ENCODE data around the gene SLC6A20.

The SLC6A20 gene

GRCh38 chr3:45792036-45792435, 4.3 kb downstream of the SLC6A20 start:
- H3K4me1 ChIP-seq (ENCODE audit: control insufficient read depth in 1 of 2, insufficient read depth in 2 of 2, low read length in 2 of 2), result peaks cover 19% of the 10 kb centered on the region in 2 donors
- H3K27me3 ChIP-seq (ENCODE audit: control insufficient read depth in 1 of 2, insufficient read depth in 2 of 2, low read length in 2 of 2), result peaks cover 8 to 24% of the 10 kb centered on the region in 2 donors
- no peak overlapping the region for H3K9ac ChIP-seq (ENCODE audit: low read depth in 1 of 2, low read length in 2 of 2)
- H3K36me3 ChIP-seq (ENCODE audit: control insufficient read depth in 1 of 2, insufficient read depth in 2 of 2, low read length in 2 of 2), result no peaks in the 10 kb centered on the region
- no peak overlapping the region for H3K27ac ChIP-seq (ENCODE audit: low read depth, low read length)
- H3K9me3 ChIP-seq (ENCODE audit: control insufficient read depth in 1 of 2, low read length in 2 of 2), result peaks cover 0 to 4% of the 10 kb centered on the region in 2 donors
- H3K4me3 ChIP-seq (ENCODE audit: low read depth in 1 of 2, low read length in 2 of 2), result no peak overlapping the region

DNA sequence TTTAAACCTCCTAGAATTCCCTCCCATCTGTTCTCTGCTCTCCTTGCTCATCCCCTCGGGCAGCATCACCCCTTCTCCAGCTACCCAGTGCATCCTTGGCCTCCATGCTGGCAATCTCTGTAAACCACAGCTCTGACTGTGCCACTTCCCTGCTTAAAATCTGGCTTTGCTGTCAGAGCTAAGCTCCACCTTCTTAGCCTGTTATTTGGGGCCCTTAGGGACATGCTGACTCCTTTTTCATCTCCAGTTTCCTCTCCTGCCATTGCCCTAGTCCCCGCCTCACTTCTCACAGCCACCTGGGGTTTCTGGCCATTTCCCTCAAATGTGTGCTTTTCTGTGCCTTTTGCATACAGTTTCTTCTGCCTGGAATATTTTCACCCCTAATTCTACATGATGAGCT, 5.7 kb downstream of the SLC6A20 start:
- Histone ChIP-seq H3K9ac (ENCODE audit: low read depth in 1 of 2, low read length in 2 of 2) (no peak overlapping the region), H3K9me3 (ENCODE audit: control insufficient read depth in 1 of 2, low read length in 2 of 2) (peaks cover 0 to 4% of the 10 kb centered on the region in 2 donors), H3K36me3 (ENCODE audit: control insufficient read depth in 1 of 2, insufficient read depth in 2 of 2, low read length in 2 of 2) (no peaks in the 10 kb centered on the region), H3K27ac (ENCODE audit: low read depth, low read length) (no peak overlapping the region), H3K4me1 (ENCODE audit: control insufficient read depth in 1 of 2, insufficient read depth in 2 of 2, low read length in 2 of 2) (peaks cover 9 to 11% of the 10 kb centered on the region in 2 donors), H3K27me3 (ENCODE audit: control insufficient read depth in 1 of 2, insufficient read depth in 2 of 2, low read length in 2 of 2) (peaks cover 3 to 12% of the 10 kb centered on the region in 2 donors), H3K4me3 (ENCODE audit: low read depth in 1 of 2, low read length in 2 of 2) (no peak overlapping the region)

DNA sequence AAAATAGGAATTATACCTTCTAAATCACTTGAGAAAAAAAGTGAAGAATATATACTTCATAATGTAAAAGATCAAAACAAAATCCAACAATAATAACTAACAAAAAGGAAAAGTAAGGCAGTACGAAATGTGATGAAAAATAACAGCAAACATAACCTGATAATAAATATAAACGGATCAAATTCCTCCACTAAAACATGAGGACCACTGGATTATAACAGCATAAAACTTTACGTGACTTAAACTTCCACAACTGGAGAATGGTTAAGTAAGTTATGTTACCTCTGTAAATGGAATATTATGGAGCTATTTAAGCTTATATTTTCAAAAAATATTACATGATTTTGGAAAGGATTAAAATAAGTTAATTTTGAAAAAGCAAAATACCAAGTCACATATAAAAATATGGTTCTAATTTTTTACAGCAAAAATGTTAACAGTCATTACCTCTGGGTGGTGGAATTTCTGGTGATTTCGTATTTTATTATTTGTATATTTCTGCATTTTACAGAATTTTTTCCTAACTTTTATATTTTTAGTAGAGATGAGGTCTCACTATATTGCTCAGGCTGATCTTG, 7.0 kb downstream of the SLC6A20 start:
- Histone ChIP-seq H3K4me1 (ENCODE audit: control insufficient read depth in 1 of 2, insufficient read depth in 2 of 2, low read length in 2 of 2) (peaks cover 8 to 10% of the 10 kb centered on the region in 2 donors), H3K9me3 (ENCODE audit: control insufficient read depth in 1 of 2, low read length in 2 of 2) (peaks cover 4 to 5% of the 10 kb centered on the region in 2 donors), H3K4me3 (ENCODE audit: low read depth in 1 of 2, low read length in 2 of 2) (no peak overlapping the region), H3K9ac (ENCODE audit: low read depth in 1 of 2, low read length in 2 of 2) (no peak overlapping the region), H3K27ac (ENCODE audit: low read depth, low read length) (no peak overlapping the region), H3K36me3 (ENCODE audit: control insufficient read depth in 1 of 2, insufficient read depth in 2 of 2, low read length in 2 of 2) (no peaks in the 10 kb centered on the region), H3K27me3 (ENCODE audit: control insufficient read depth in 1 of 2, insufficient read depth in 2 of 2, low read length in 2 of 2) (peaks cover under 1 to 3% of the 10 kb centered on the region in 2 donors)

DNA sequence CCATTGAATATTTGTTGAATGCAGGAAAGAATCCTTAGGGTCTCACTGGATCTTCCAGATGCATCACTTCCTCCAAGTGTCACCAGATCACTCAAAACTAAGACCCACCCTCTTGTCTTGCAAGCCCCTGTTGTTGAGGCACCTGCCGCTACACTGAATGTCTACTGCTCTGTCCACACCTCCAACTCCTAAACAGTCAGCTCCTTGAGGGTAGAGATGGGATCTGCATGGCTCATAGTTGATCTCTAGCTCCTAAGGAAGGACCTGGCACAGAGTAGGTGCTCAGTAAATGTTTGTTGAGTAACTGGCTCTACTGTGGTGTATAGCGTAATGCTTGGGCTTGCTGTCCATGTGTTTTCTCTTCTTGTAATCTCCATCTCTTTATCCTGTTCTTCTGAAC, 8.8 kb downstream of the SLC6A20 start:
- no peaks in the 10 kb centered on the region for H3K36me3 ChIP-seq (ENCODE audit: control insufficient read depth in 1 of 2, insufficient read depth in 2 of 2, low read length in 2 of 2)
- peaks cover 12 to 15% of the 10 kb centered on the region in 2 donors for H3K4me1 ChIP-seq (ENCODE audit: control insufficient read depth in 1 of 2, insufficient read depth in 2 of 2, low read length in 2 of 2)
- H3K9me3 ChIP-seq (ENCODE audit: control insufficient read depth in 1 of 2, low read length in 2 of 2), result peaks cover 4 to 5% of the 10 kb centered on the region in 2 donors
- H3K4me3 ChIP-seq (ENCODE audit: low read depth in 1 of 2, low read length in 2 of 2), result no peak overlapping the region
- no peak overlapping the region for H3K9ac ChIP-seq (ENCODE audit: low read depth in 1 of 2, low read length in 2 of 2)
- no peaks in the 10 kb centered on the region for H3K27me3 ChIP-seq (ENCODE audit: control insufficient read depth in 1 of 2, insufficient read depth in 2 of 2, low read length in 2 of 2)
- no peak overlapping the region for H3K27ac ChIP-seq (ENCODE audit: low read depth, low read length)

DNA sequence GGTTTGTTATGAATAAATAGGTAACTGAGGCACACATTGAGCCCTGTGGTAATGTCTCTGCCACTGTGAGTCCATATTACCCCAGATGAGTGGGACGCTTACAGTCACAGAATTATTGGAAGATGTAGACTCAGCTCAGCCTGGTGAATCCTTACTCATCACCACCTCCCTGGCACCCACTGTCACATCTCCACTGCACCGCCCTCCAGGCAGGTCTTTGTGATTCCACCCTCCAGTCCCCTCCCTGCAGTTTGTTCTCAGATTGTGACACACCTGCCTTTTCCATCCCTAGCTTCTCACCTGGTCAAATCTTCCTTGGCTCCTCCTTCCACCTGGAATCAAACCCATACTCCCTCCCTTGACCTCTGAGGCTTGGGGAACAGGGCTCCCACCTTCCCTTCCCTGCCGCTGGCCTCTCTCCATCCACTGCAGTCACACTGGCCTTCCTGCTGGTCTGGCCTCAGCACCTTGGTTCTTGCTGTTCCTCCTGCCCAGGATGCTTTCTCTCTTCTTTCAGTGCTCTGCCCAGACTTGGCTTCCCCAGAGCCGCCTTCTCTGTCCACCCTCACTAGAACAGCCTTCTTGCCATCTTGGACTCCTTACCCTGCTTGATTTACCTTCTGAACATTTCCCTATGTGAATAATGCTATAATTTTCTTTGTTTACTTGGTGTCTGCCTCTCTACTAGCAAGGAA, 9.4 kb downstream of the SLC6A20 start:
- Histone ChIP-seq H3K36me3 (ENCODE audit: control insufficient read depth in 1 of 2, insufficient read depth in 2 of 2, low read length in 2 of 2) (no peaks in the 10 kb centered on the region), H3K9me3 (ENCODE audit: control insufficient read depth in 1 of 2, low read length in 2 of 2) (peaks cover 4 to 5% of the 10 kb centered on the region in 2 donors), H3K27ac (ENCODE audit: low read depth, low read length) (no peak overlapping the region), H3K4me3 (ENCODE audit: low read depth in 1 of 2, low read length in 2 of 2) (no peak overlapping the region), H3K9ac (ENCODE audit: low read depth in 1 of 2, low read length in 2 of 2) (no peak overlapping the region), H3K27me3 (ENCODE audit: control insufficient read depth in 1 of 2, insufficient read depth in 2 of 2, low read length in 2 of 2) (no peaks in the 10 kb centered on the region), H3K4me1 (ENCODE audit: control insufficient read depth in 1 of 2, insufficient read depth in 2 of 2, low read length in 2 of 2) (peaks cover 13 to 15% of the 10 kb centered on the region in 2 donors)

DNA sequence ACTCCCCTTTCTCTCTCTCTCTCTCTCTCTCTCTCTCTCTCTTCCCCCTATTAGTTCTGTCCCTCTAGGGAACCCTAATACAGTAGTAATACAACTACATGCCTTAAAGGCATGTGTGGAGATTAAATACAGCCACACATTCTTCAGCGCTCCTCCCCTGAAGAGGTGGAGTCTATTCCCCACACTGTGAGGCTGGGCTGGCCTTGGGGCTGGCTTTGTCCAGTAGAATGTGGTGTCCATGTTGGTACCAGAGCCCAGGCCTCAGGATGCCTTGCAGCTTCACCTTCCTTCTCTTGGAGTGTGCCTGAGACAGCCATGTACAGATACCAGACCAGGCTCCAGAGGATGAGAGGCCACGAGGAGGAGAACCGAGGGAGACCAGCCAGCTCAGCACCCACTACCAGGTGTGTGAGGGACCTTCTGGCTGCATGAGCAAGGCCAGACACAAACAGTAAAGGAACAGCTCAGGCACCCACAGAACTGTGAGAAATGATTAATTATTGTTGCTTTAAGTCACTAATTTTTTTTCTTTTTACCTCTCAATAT, 10.7 kb downstream of the SLC6A20 start:
- Histone ChIP-seq H3K4me3 (ENCODE audit: low read depth in 1 of 2, low read length in 2 of 2) (no peak overlapping the region), H3K27ac (ENCODE audit: low read depth, low read length) (no peak overlapping the region), H3K9me3 (ENCODE audit: control insufficient read depth in 1 of 2, low read length in 2 of 2) (peaks cover 4 to 5% of the 10 kb centered on the region in 2 donors), H3K9ac (ENCODE audit: low read depth in 1 of 2, low read length in 2 of 2) (no peak overlapping the region), H3K4me1 (ENCODE audit: control insufficient read depth in 1 of 2, insufficient read depth in 2 of 2, low read length in 2 of 2) (peaks cover 14 to 17% of the 10 kb centered on the region in 2 donors), H3K36me3 (ENCODE audit: control insufficient read depth in 1 of 2, insufficient read depth in 2 of 2, low read length in 2 of 2) (no peaks in the 10 kb centered on the region), H3K27me3 (ENCODE audit: control insufficient read depth in 1 of 2, insufficient read depth in 2 of 2, low read length in 2 of 2) (no peaks in the 10 kb centered on the region)

DNA sequence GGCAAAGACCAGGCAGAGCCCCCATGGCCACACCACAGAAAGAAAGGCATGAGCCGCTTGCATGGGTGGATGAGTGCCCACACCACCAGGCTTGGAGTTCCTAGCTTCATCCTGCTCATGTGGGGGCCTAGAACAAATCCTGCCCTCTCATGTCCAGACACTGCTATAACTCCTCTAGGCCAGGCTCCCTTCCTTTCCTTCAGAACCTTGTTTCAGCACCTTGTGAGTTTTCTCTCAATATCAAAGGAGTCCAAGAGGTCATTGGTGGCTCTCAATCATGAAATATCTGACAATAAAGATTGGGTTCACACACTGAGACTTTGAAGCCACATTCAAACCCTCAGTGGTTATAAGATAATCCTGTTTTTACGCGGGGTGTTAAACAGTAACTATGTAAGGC, 12.7 kb downstream of the SLC6A20 start:
- peaks cover 34 to 37% of the 10 kb centered on the region in 2 donors for H3K4me1 ChIP-seq (ENCODE audit: control insufficient read depth in 1 of 2, insufficient read depth in 2 of 2, low read length in 2 of 2)
- H3K27ac ChIP-seq (ENCODE audit: low read depth, low read length), result no peak overlapping the region
- no peak overlapping the region for H3K4me3 ChIP-seq (ENCODE audit: low read depth in 1 of 2, low read length in 2 of 2)
- H3K36me3 ChIP-seq (ENCODE audit: control insufficient read depth in 1 of 2, insufficient read depth in 2 of 2, low read length in 2 of 2), result no peaks in the 10 kb centered on the region
- H3K9ac ChIP-seq (ENCODE audit: low read depth in 1 of 2, low read length in 2 of 2), result no peak overlapping the region
- H3K27me3 ChIP-seq (ENCODE audit: control insufficient read depth in 1 of 2, insufficient read depth in 2 of 2, low read length in 2 of 2), result no peaks in the 10 kb centered on the region
- peaks cover 0 to 5% of the 10 kb centered on the region in 2 donors for H3K9me3 ChIP-seq (ENCODE audit: control insufficient read depth in 1 of 2, low read length in 2 of 2)

DNA sequence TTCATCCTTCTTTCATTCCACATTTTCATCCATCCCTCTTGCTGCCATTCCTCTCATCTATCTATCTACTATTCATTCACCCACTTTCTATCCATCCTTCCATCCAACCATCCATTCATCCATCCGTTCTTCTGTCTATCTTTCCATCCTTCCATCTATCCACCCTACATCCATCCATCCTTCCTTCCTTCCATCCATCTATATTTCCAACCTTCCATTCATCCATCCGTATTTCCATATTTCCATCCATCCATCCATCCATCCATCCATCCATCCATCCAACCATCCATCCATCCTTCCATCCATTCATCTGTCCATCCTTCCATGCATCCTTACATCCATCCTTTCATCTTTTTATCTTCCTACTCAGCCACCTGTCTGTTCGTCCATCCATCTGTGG, 14.0 kb downstream of the SLC6A20 start:
- Histone ChIP-seq H3K36me3 (ENCODE audit: control insufficient read depth in 1 of 2, insufficient read depth in 2 of 2, low read length in 2 of 2) (no peaks in the 10 kb centered on the region), H3K9ac (ENCODE audit: low read depth in 1 of 2, low read length in 2 of 2) (no peak overlapping the region), H3K4me3 (ENCODE audit: low read depth in 1 of 2, low read length in 2 of 2) (no peak overlapping the region), H3K9me3 (ENCODE audit: control insufficient read depth in 1 of 2, low read length in 2 of 2) (peaks cover 0 to 5% of the 10 kb centered on the region in 2 donors), H3K27ac (ENCODE audit: low read depth, low read length) (no peak overlapping the region), H3K4me1 (ENCODE audit: control insufficient read depth in 1 of 2, insufficient read depth in 2 of 2, low read length in 2 of 2) (peaks cover 47 to 50% of the 10 kb centered on the region in 2 donors), H3K27me3 (ENCODE audit: control insufficient read depth in 1 of 2, insufficient read depth in 2 of 2, low read length in 2 of 2) (no peaks in the 10 kb centered on the region)

- Histone ChIP-seq H3K4me3 (ENCODE audit: low read depth in 1 of 2, low read length in 2 of 2) (no peak overlapping the region), H3K4me1 (ENCODE audit: control insufficient read depth in 1 of 2, insufficient read depth in 2 of 2, low read length in 2 of 2) (peaks cover 52 to 55% of the 10 kb centered on the region in 2 donors), H3K9me3 (ENCODE audit: control insufficient read depth in 1 of 2, low read length in 2 of 2) (peaks cover 0 to 5% of the 10 kb centered on the region in 2 donors), H3K36me3 (ENCODE audit: control insufficient read depth in 1 of 2, insufficient read depth in 2 of 2, low read length in 2 of 2) (no peaks in the 10 kb centered on the region), H3K9ac (ENCODE audit: low read depth in 1 of 2, low read length in 2 of 2) (no peak overlapping the region), H3K27ac (ENCODE audit: low read depth, low read length) (no peak overlapping the region), H3K27me3 (ENCODE audit: control insufficient read depth in 1 of 2, insufficient read depth in 2 of 2, low read length in 2 of 2) (no peaks in the 10 kb centered on the region)
Measured at GRCh38 chr3:45781841-45782240, 14.5 kb downstream of the SLC6A20 start.

DNA sequence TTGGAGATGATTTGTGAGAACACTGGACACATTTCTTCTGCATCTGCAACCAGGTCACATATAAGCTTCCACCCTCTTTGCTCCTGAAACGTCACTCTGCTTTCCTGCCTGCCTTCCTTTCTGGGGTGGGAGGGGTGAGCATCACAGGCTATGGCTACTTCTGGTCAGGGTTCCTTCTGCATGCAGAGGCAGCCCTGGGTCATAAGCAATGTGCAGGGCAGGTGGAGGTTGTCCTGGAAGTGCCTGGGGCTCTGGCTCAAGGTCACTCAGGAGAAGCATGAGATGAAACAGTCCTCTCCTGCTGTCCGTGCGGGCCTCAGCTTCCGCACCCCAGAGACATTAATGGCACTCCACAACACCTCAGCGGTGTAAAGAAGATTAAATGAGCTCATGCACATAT, 15.1 kb downstream of the SLC6A20 start:
- no peak overlapping the region for H3K27ac ChIP-seq (ENCODE audit: low read depth, low read length)
- H3K36me3 ChIP-seq (ENCODE audit: control insufficient read depth in 1 of 2, insufficient read depth in 2 of 2, low read length in 2 of 2), result no peaks in the 10 kb centered on the region
- no peak overlapping the region for H3K9ac ChIP-seq (ENCODE audit: low read depth in 1 of 2, low read length in 2 of 2)
- H3K9me3 ChIP-seq (ENCODE audit: control insufficient read depth in 1 of 2, low read length in 2 of 2), result peaks cover 0 to 5% of the 10 kb centered on the region in 2 donors
- no peaks in the 10 kb centered on the region for H3K27me3 ChIP-seq (ENCODE audit: control insufficient read depth in 1 of 2, insufficient read depth in 2 of 2, low read length in 2 of 2)
- H3K4me1 ChIP-seq (ENCODE audit: control insufficient read depth in 1 of 2, insufficient read depth in 2 of 2, low read length in 2 of 2), result peaks cover 58 to 61% of the 10 kb centered on the region in 2 donors
- no peak overlapping the region for H3K4me3 ChIP-seq (ENCODE audit: low read depth in 1 of 2, low read length in 2 of 2)
